HG03432 (cell line): ENCODE data around the gene TTR.

Experiments used
- ATAC-seq: cut with Tn5 transposase; IDR thresholded peaks from one replicate; pipeline ENCODE4 v1.9.1; 2021; ENCODE audit warnings: mild to moderate bottlenecking, moderate library complexity; ENCODE audit not compliant: unreplicated experiment

Gene TTR

GRCh38 chr18:31612124-31612523 is 20.4 kb downstream of the TTR start:
- no peak for ATAC-seq

- ATAC-seq, result no peak
These were observed 22.4 kb downstream of the TTR start for GRCh38 chr18:31614044-31614443.

DNA sequence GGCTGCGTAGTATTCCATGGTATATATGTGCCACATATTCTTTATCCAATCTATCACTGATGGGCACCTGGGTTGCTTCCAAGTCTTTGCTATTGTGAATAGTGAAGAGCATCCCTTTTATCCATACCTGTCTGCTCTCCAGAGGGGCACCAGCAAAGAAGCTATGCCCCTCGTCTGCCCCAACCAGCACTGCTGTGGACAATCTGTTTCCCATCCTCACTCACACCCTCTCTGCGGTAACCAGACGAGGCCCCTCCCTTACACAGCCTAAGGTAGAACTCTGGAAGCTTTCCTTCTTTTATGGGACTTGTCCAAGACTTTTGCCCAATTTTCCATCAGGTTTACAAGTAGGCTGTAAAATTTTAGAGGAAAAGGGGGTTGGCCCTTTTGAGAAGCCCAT is 24.9 kb downstream of the TTR start:
- no peak for ATAC-seq

DNA sequence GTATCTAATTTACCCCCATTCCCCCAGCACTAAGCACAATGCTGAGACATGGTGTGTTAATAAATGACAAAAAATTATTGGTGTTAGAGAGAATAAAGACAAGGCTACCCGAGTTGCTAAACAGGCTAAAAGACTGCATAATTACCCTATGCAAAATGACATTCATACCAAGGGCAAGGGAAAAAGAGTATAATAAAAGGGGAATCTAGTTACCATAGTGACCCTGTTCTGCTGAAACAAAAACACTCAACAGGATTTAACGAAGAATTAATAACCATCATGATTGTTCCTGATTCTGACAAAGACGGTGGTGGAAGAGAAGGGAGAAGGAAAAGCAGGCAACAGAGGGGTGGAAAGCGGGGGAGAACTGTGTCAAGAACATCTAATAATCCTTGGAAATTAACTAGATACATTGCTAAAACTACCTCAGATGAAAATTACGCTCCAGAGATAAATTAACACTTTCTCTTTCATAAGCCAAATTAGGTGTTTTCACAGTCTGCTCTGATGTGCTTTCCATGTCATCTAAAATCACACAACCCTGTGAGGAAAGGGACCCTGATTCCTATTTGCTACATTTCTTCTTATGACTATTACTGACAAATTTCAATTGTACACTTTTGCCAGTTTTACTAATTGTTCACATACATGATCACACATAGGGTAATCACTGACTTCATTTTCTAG is 25.5 kb downstream of the TTR start:
- ATAC-seq, result peak; percentile 51

DNA sequence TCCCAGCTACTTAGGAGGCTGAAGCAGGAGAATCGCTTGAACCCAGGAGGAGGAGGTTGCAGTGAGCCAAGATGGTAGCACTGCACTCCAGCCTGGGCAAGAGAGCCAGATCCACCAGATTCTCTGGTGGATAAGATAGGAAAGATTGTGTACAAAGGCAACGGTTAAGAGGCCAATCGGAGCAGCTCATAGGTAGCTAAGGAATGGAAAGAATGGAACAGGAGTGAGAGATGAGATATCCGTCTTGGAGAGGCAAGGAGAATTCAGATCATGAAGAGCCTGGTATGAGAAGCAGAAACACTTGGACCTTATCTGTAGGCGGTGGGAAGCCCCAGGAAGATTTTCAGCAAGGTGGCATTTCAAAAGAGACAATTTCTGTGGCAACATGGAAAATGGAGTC is 27.1 kb downstream of the TTR start:
- ATAC-seq, result no peak

- no peak for ATAC-seq
These were observed 27.6 kb downstream of the TTR start for GRCh38 chr18:31619291-31619690.

- no peak for ATAC-seq
These were observed 33.4 kb downstream of the TTR start for GRCh38 chr18:31624892-31625640.

DNA sequence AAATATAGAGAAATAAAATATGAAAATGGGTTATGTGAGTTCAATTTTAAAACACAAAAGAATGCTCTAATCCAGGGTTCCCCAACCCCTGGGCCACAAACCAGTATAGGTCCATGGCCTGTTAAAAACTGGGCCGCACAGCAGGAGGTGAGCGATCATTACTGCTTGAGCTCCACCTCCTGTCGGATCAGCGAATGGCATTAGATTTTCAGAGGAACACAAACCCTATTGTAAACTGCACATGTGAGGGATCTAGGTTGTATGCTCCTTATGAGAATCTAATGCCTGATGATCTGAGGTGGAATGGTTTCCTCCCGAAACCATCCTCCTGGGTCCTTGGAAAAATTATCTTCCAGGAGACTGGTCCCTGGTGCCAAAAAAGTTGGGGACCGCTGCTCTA is 34.7 kb downstream of the TTR start:
- no peak for ATAC-seq

DNA sequence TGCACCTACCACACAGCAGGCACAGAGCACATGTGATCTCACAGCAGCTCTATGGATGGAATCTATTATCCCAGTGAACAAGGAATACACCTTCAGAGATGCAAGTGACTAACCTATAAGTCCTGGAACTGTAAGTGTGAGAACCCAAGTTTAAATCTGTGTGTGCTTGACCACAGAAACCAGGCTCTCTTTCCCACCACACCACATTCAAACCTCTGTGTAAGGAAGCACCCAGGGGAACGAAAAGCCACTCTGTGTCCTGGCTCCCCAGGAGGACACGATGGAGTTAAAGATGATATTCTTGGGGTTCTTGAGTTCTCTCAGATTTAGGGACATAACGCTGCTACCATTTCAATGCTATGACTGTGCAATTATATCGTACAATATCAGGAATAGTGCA is 38.9 kb downstream of the TTR start:
- no peak for ATAC-seq

DNA sequence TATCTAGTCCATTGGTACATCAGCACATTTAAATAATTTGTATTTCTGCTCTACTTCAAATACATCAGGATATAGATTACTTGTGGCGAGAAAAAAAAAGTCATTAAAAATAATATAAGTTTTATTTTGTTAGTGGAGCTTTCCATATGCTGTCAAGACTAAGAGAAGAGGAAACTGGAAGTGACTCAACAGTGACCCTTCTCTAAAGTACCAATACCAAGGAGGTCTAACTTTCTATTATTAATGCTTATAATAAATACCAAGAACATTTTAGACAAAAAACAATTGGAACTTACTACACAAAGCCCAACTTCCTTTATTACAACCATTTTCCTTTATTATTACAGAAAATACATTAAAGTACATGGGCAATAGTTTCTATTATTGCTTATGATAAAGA is 39.8 kb downstream of the TTR start:
- ATAC-seq, result no peak

DNA sequence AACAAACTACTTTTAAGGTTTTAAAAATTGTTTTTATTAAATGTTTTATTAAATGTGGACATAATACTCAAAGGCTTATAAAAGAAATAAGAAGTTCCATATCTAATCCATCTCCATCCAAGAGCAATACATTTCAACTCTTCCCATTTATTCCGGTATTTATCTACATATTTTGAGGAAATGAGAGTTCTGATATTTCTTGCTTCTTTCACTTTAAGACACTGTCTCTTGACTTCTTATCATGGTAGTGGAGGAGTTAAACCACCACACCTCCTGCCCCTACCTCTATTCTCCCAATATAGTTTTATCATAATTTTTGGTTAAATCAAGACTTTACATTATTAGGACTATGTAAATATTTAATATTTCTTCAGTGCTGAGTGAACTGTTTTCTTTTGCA is 40.7 kb downstream of the TTR start:
- no peak for ATAC-seq

GRCh38 chr18:31633392-31634330 is 42.0 kb downstream of the TTR start:
- ATAC-seq, result peak; percentile 25

- ATAC-seq, result peak; percentile 99
These were observed 42.6 kb downstream of the TTR start for GRCh38 chr18:31634331-31634713.

- no peak for ATAC-seq
These were observed 44.7 kb downstream of the TTR start for GRCh38 chr18:31636387-31636786.

GRCh38 chr18:31637445-31637844 is 45.8 kb downstream of the TTR start:
- no peak for ATAC-seq

GRCh38 chr18:31643003-31643402 is 51.3 kb downstream of the TTR start:
- ATAC-seq, result no peak

- ATAC-seq, result no peak
These were observed 53.7 kb downstream of the TTR start for GRCh38 chr18:31645411-31645810.

GRCh38 chr18:31646332-31647126 is 54.9 kb downstream of the TTR start:
- ATAC-seq, result peak; percentile 17

DNA sequence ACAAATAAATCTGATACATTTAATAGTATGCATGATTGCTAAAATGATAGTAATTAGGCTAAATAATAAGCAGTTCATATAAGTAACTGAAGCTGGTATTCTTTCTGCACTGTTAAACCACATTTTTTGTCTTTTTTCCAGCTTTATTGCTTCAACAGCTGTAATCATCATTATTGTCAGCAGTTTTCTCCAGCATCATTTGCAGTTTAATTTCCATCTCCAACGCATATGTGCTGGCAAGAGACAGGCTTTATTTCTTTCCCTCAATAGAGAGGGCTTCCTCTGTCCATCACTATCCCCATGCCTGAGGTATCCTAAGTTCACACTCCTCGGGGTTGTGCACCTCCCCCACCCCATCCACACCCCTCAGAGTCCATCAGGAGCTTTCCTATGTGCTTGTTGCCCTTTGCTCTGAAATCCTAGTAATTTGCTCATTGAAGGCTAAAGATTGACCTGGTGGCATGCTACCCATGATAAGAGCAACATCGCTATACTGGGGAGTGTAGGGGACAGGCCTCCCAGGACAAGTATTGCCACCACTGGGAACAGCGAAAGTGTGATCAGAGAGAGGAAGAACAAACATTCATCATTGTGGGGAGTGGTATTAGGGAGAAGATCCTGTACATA is 55.6 kb downstream of the TTR start:
- no peak for ATAC-seq
